Cardiac fibroblast (primary cell): ENCODE results near the gene PLCB4.

Experiments used
- DNase-seq, 2 donors: peaks; one replicate each; pipeline versions ENCODE4 v3.0.0 to v3.0.0-alpha.2; 2010; ENCODE audit warnings: low read depth in 2 of 2
- H3K4me3 ChIP-seq, 2 donors: replicated peaks in 1 of 2; 1 replicate in 1 of 2; 2 replicates in 1 of 2; pipeline ENCODE4 v1.5.1; 2011; ENCODE audit warnings: low read depth in 2 of 2, low read length in 2 of 2, mild to moderate bottlenecking in 2 of 2, moderate library complexity in 1 of 2
- CTCF ChIP-seq: IDR thresholded peaks from one replicate; pipeline ENCODE4 v1.5.1; 2011; ENCODE audit warnings: low read depth, mild to moderate bottlenecking, low read length, inconsistent platforms

The PLCB4 gene

GRCh38 chr20:9025011-9025410 lies 43.9 kb upstream of the PLCB4 start:
- TF ChIP-seq CTCF: no peak
- DNase-seq: no peak
- no peak overlapping the region for H3K4me3 ChIP-seq

DNA sequence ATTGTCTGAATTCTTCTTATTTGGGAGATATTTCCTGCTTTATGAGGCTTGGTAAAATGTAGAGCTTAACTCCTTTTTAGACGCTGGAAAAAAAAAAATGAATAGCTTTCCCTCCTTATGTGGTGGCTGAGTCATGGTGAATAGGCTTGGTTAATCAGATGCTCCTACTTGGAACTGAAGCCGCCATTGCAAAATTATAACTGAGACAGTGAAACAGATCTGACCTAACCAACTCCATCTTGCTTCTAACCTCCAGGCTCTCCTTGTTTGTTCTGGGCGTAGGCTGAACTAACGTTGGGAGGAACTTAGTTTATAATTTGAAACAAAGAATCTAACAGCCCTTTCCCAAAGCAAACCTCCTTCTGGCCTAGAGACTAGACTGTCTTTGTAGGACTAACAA lies 43.2 kb upstream of the PLCB4 start:
- H3K4me3 ChIP-seq: no peak overlapping the region
- no peak for TF ChIP-seq CTCF
- peak; percentile 25 to 75 for DNase-seq

- DNase-seq: peak in 1 of 2 donors; percentile 16
- TF ChIP-seq CTCF: no peak
- no peak overlapping the region for H3K4me3 ChIP-seq
These were observed 41.3 kb upstream of the PLCB4 start for GRCh38 chr20:9027626-9028025.

- TF ChIP-seq CTCF: no peak
- no peak overlapping the region for H3K4me3 ChIP-seq
- peak in 1 of 2 donors; percentile 74 for DNase-seq
These were observed 40.5 kb upstream of the PLCB4 start for GRCh38 chr20:9028419-9028818.

GRCh38 chr20:9031991-9032390 lies 36.9 kb upstream of the PLCB4 start:
- no peak overlapping the region for H3K4me3 ChIP-seq
- DNase-seq: peak in 1 of 2 donors; percentile 49
- no peak for TF ChIP-seq CTCF

DNA sequence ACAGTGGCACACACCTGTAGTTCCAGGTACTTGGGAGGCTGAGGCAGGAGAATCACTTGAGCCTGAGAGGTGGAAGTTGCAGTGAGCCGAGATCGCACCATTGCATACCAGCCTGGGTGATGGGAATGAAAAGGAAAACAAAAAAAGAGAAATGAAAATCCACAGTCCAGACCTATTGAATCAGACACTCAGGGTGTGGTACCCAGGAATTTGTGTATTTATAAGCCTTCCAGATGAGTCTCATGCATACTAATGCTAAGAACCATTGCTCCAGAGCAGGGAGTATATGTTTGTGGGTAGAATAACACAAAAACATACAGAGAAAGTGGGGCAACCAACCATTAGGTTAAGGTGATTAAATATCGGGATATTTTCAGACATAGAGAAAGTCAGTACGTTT lies 36.1 kb upstream of the PLCB4 start:
- no peak overlapping the region for H3K4me3 ChIP-seq
- peak in 1 of 2 donors; percentile 38 for DNase-seq
- no peak for TF ChIP-seq CTCF

GRCh38 chr20:9035126-9035525 lies 33.8 kb upstream of the PLCB4 start:
- peak; percentile 81 to 92 for DNase-seq
- H3K4me3 ChIP-seq: no peak overlapping the region
- no peak for TF ChIP-seq CTCF
